ENCODE results near the gene SERPINA9.

GRCh38 chr14:94514351-94514750 lies 38.4 kb upstream of the SERPINA9 start:
- TF ChIP-seq CREB5 (CRISPR knock-in tag; IDR thresholded peaks at IDR 0.05; ENCODE audit: low read depth) (no peak), RARB (CRISPR knock-in tag; IDR thresholded peaks at IDR 0.05) (no peak), ZFP30 (CRISPR knock-in tag; IDR thresholded peaks at IDR 0.05) (no peak), TCF4 (CRISPR knock-in tag; IDR thresholded peaks at IDR 0.05; ENCODE audit: borderline replicate concordance) (no peak), GLIS3 (CRISPR knock-in tag; IDR thresholded peaks at IDR 0.05) (no peak), SNAI2 (CRISPR knock-in tag; IDR thresholded peaks at IDR 0.05) (no peak), TOX (CRISPR knock-in tag; IDR thresholded peaks at IDR 0.05; ENCODE audit: borderline replicate concordance) (no peak), CSRNP3 (CRISPR knock-in tag; IDR thresholded peaks at IDR 0.05) (no peak), ZNF70 (CRISPR knock-in tag; IDR thresholded peaks at IDR 0.05) (no peak)
